B cell (primary cell): ENCODE measurements around the gene CAMKV.

ENCODE experiments used
- CTCF ChIP-seq: fragments of 200-600 bp; IDR thresholded peaks from one replicate; pipeline ENCODE4 v1.8.0; 2022; ENCODE audit warnings: antibody characterized with exemption, mild to moderate bottlenecking
- EZH2 ChIP-seq: IDR thresholded peaks from 2 replicates; pipeline ENCODE4 v1.6.1; 2012; ENCODE audit warnings: borderline replicate concordance, low read depth, mild to moderate bottlenecking, moderate library complexity, low read length; ENCODE audit not compliant: insufficient read depth, poor library complexity, severe bottlenecking

- TF ChIP-seq CTCF (no peak), EZH2 (no peak)
These were observed 56.7 kb downstream of the CAMKV start for GRCh38 chr3:49812916-49813496.
